Measurements from ENCODE around the gene KAT6B.

KAT6B gene

GRCh38 chr10:75020168-75020567, 193.8 kb downstream of the KAT6B start:
- H3K36me3 ChIP-seq (ENCODE audit: insufficient read depth, low read length), result no peaks in the 10 kb centered on the region
- no peak overlapping the region for H3K9ac ChIP-seq (ENCODE audit: low read depth, low read length)
- peaks cover 5% of the 10 kb centered on the region; the same call in 1 of the 2 replicates for H3K4me1 ChIP-seq (ENCODE audit: insufficient read depth, low read length)
- H3K9me3 ChIP-seq (ENCODE audit: control insufficient read depth, insufficient read depth, low read length), result no peaks in the 10 kb centered on the region

- Histone ChIP-seq H3K9me3 (ENCODE audit: control insufficient read depth, insufficient read depth, low read length) (no peaks in the 10 kb centered on the region), H3K36me3 (ENCODE audit: insufficient read depth, low read length) (no peaks in the 10 kb centered on the region), H3K9ac (ENCODE audit: low read depth, low read length) (no peak overlapping the region), H3K4me1 (ENCODE audit: insufficient read depth, low read length) (peaks cover 5% of the 10 kb centered on the region; the same call in 1 of the 2 replicates)
These were observed 195.2 kb downstream of the KAT6B start for GRCh38 chr10:75021379-75022249.

DNA sequence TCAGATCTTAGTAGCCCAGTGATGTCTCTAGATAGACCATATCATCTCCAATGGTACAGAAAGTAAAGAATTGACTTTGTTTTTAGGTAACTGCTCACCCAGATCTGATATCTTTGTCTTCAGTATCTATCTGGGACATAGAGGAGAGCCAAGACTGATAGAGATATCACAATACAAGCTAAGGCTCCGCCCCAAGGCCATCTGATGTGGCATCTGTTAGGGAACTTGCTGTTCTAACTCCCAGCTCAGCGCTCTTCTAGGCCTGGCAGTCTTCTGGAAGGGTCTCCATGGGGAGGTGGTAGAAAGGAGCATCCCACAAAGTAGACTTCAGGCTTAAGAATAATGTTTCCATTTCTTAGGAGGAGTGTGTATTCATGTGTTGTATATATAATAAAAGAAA, 196.7 kb downstream of the KAT6B start:
- no peaks in the 10 kb centered on the region for H3K36me3 ChIP-seq (ENCODE audit: insufficient read depth, low read length)
- peaks cover 5% of the 10 kb centered on the region; the same call in 1 of the 2 replicates for H3K4me1 ChIP-seq (ENCODE audit: insufficient read depth, low read length)
- H3K9ac ChIP-seq (ENCODE audit: low read depth, low read length), result no peak overlapping the region
- H3K9me3 ChIP-seq (ENCODE audit: control insufficient read depth, insufficient read depth, low read length), result no peaks in the 10 kb centered on the region

- H3K9ac ChIP-seq (ENCODE audit: low read depth, low read length), result no peak overlapping the region
- no peaks in the 10 kb centered on the region for H3K4me1 ChIP-seq (ENCODE audit: insufficient read depth, low read length)
- no peaks in the 10 kb centered on the region; the same call in 1 of the 2 replicates for H3K36me3 ChIP-seq (ENCODE audit: insufficient read depth, low read length)
- H3K9me3 ChIP-seq (ENCODE audit: control insufficient read depth, insufficient read depth, low read length), result no peaks in the 10 kb centered on the region
These were observed 198.6 kb downstream of the KAT6B start for GRCh38 chr10:75024971-75025523.

GRCh38 chr10:75028049-75028448, 201.6 kb downstream of the KAT6B start:
- H3K9ac ChIP-seq (ENCODE audit: low read depth, low read length), result no peak overlapping the region
- H3K36me3 ChIP-seq (ENCODE audit: insufficient read depth, low read length), result no peaks in the 10 kb centered on the region; the same call in 1 of the 2 replicates
- H3K4me1 ChIP-seq (ENCODE audit: insufficient read depth, low read length), result no peaks in the 10 kb centered on the region
- no peaks in the 10 kb centered on the region for H3K9me3 ChIP-seq (ENCODE audit: control insufficient read depth, insufficient read depth, low read length)

GRCh38 chr10:75028748-75029147, 202.3 kb downstream of the KAT6B start:
- no peaks in the 10 kb centered on the region for H3K4me1 ChIP-seq (ENCODE audit: insufficient read depth, low read length)
- H3K9ac ChIP-seq (ENCODE audit: low read depth, low read length), result no peak overlapping the region
- H3K36me3 ChIP-seq (ENCODE audit: insufficient read depth, low read length), result no peaks in the 10 kb centered on the region; the same call in 1 of the 2 replicates
- no peaks in the 10 kb centered on the region for H3K9me3 ChIP-seq (ENCODE audit: control insufficient read depth, insufficient read depth, low read length)

DNA sequence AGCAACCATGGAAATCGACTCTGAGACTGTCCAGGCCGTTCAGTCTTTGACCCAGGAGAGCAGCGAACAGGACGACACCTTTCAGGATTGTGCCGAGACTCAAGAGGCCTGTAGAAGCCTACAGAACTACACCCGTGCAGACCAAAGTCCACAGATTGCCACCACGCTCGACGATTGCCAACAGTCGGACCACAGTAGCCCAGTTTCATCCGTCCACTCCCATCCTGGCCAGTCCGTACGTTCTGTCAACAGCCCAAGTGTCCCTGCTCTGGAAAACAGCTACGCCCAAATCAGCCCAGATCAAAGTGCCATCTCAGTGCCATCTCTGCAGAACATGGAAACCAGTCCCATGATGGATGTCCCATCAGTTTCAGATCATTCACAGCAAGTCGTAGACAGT, 203.0 kb downstream of the KAT6B start:
- Histone ChIP-seq H3K9ac (ENCODE audit: low read depth, low read length) (no peak overlapping the region), H3K9me3 (ENCODE audit: control insufficient read depth, insufficient read depth, low read length) (no peaks in the 10 kb centered on the region), H3K36me3 (ENCODE audit: insufficient read depth, low read length) (no peaks in the 10 kb centered on the region; the same call in 1 of the 2 replicates), H3K4me1 (ENCODE audit: insufficient read depth, low read length) (no peaks in the 10 kb centered on the region)

DNA sequence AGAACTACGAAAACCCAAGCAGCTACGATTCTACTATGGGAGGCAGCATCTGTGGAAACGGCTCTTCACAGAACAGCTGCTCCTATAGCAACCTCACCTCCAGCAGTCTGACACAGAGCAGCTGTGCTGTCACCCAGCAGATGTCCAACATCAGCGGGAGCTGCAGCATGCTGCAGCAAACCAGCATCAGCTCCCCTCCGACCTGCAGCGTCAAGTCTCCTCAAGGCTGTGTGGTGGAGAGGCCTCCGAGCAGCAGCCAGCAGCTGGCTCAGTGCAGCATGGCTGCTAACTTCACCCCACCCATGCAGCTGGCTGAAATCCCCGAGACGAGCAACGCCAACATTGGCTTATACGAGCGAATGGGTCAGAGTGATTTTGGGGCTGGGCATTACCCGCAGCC, 203.5 kb downstream of the KAT6B start:
- Histone ChIP-seq H3K4me1 (ENCODE audit: insufficient read depth, low read length) (no peaks in the 10 kb centered on the region), H3K9ac (ENCODE audit: low read depth, low read length) (no peak overlapping the region), H3K36me3 (ENCODE audit: insufficient read depth, low read length) (no peaks in the 10 kb centered on the region; the same call in 1 of the 2 replicates), H3K9me3 (ENCODE audit: control insufficient read depth, insufficient read depth, low read length) (no peaks in the 10 kb centered on the region)

- Histone ChIP-seq H3K4me1 (ENCODE audit: insufficient read depth, low read length) (no peaks in the 10 kb centered on the region), H3K9ac (ENCODE audit: low read depth, low read length) (no peak overlapping the region), H3K36me3 (ENCODE audit: insufficient read depth, low read length) (no peaks in the 10 kb centered on the region; the same call in 1 of the 2 replicates), H3K9me3 (ENCODE audit: control insufficient read depth, insufficient read depth, low read length) (no peaks in the 10 kb centered on the region)
These were observed 204.0 kb downstream of the KAT6B start for GRCh38 chr10:75030371-75030770.

- Histone ChIP-seq H3K9ac (ENCODE audit: low read depth, low read length) (no peak overlapping the region), H3K36me3 (ENCODE audit: insufficient read depth, low read length) (no peaks in the 10 kb centered on the region; the same call in 1 of the 2 replicates), H3K9me3 (ENCODE audit: control insufficient read depth, insufficient read depth, low read length) (no peaks in the 10 kb centered on the region)
These were observed 205.7 kb downstream of the KAT6B start for GRCh38 chr10:75032119-75032518.

DNA sequence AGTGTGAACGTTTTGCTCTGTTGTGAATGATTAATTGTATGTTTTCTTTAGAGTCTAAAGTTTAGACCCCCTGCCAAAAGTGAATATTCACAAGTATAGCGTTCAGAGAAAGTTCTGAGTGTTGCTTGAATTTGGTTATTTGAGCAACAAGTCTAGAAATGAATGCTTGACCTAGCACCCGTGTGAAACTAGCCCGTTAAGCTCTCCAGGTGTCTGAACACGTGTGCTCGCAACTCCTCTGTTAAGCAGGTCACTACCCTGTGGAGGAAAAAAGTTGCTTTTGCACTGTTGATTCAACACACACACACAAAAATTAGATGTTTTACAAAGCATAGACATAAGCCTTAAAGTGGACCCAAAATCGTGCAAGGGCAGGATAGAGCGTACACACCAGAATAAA, 206.4 kb downstream of the KAT6B start:
- Histone ChIP-seq H3K9ac (ENCODE audit: low read depth, low read length) (no peak overlapping the region), H3K9me3 (ENCODE audit: control insufficient read depth, insufficient read depth, low read length) (no peaks in the 10 kb centered on the region), H3K4me1 (ENCODE audit: insufficient read depth, low read length) (no peaks in the 10 kb centered on the region), H3K36me3 (ENCODE audit: insufficient read depth, low read length) (no peaks in the 10 kb centered on the region; the same call in 1 of the 2 replicates)

More at GRCh38 chr10:75032119-75032518, 205.7 kb downstream of the KAT6B start:
- no peaks in the 10 kb centered on the region for H3K4me1 ChIP-seq (ENCODE audit: insufficient read depth, low read length)

- H3K36me3 ChIP-seq (ENCODE audit: insufficient read depth, low read length), result no peaks in the 10 kb centered on the region; the same call in 1 of the 2 replicates
These were observed 207.2 kb downstream of the KAT6B start for GRCh38 chr10:75033399-75034130.

GRCh38 chr10:75034131-75034512, 207.7 kb downstream of the KAT6B start:
- no peak overlapping the region for H3K9ac ChIP-seq (ENCODE audit: low read depth, low read length)
- H3K36me3 ChIP-seq (ENCODE audit: insufficient read depth, low read length), result no peaks in the 10 kb centered on the region; the same call in 1 of the 2 replicates
- no peaks in the 10 kb centered on the region for H3K9me3 ChIP-seq (ENCODE audit: control insufficient read depth, insufficient read depth, low read length)
- no peaks in the 10 kb centered on the region for H3K4me1 ChIP-seq (ENCODE audit: insufficient read depth, low read length)

More at GRCh38 chr10:75033399-75034130, 207.2 kb downstream of the KAT6B start:
- Histone ChIP-seq H3K9me3 (ENCODE audit: control insufficient read depth, insufficient read depth, low read length) (no peaks in the 10 kb centered on the region), H3K9ac (ENCODE audit: low read depth, low read length) (no peak overlapping the region), H3K4me1 (ENCODE audit: insufficient read depth, low read length) (no peaks in the 10 kb centered on the region)

DNA sequence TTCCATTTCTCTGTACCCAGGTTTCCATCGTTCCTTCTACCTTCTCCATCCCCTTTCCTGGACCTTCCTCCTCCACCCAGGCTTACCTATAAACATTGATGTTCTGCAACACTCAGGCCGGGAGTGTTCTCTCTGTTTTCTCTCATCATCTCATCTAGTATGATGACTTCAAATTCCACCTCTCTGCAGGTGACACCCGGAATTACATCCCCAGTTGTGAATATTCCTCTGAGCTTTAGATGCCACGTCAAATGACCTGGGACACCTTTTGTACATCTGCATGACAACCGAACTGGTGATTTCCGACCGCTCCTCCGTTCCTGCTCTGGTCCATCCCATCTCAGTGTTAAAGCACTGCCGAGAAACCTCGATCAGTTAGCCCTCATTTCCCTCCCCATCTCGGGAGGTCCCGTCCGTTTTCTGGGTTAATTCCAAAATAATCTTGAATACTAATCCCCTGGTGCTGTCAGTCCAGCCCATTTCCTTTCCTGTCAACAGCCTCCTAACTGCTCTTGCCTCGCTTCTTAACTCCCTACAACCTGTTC, 208.4 kb downstream of the KAT6B start:
- H3K9ac ChIP-seq (ENCODE audit: low read depth, low read length), result no peak overlapping the region
- H3K9me3 ChIP-seq (ENCODE audit: control insufficient read depth, insufficient read depth, low read length), result no peaks in the 10 kb centered on the region
- no peaks in the 10 kb centered on the region; the same call in 1 of the 2 replicates for H3K36me3 ChIP-seq (ENCODE audit: insufficient read depth, low read length)
- no peaks in the 10 kb centered on the region for H3K4me1 ChIP-seq (ENCODE audit: insufficient read depth, low read length)
